ENCODE data around the gene GNG10. TPM values are rescaled to one million over a fixed set of nuclear protein-coding genes. Genes with fewer than 3 reads are reported as not detected.
A peak's percentile ranks its signal among the peaks of the same experiment; 100 is the strongest.

GNG10 gene
- total and polyA plus RNA-seq, 9 of the 15 experiments (the other 6 are each of a cell fraction or from before 2014, with no cell fraction given): 13.1 to 37.8 (median 28.4) TPM

DNA sequence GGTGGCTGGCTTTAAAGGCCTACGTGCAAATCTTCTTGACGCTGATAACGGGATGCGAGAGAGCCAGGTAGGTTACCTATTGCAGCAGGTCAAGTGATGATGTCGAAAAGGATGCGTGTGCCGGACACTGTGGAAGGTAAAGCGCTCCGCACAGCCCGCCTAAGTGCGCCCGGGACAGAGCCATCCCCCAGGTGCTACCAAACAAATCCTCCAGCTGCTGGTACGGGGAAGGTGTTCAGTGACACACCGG is 30.5 kb upstream of the GNG10 start:
- in situ Hi-C loops (cut with MboI): no loop called here
- Histone ChIP-seq H3K79me2 (ENCODE audit: control insufficient read depth, insufficient read depth, low read length) (peaks cover 53% of the 10 kb centered on the region), H3K27ac (ENCODE audit: extremely low read depth, low read depth, low read length) (peak overlapping the region; percentile 64), H2AFZ (ENCODE audit: low read depth, low read length) (peak overlapping the region; percentile 100), H4K20me1 (replicated peaks; ENCODE audit: control insufficient read depth, insufficient read depth, low read length) (peaks cover 9% of the 10 kb centered on the region), H3K27me3 (ENCODE audit: control insufficient read depth in 2 of 2, insufficient read depth in 2 of 2, low read length in 2 of 2) (no peaks in the 10 kb centered on the region), H3K4me2 (ENCODE audit: insufficient read depth, low read length) (peak overlapping the region; percentile 95), H3K4me1 (replicated peaks in 1 of 2; ENCODE audit: control insufficient read depth in 2 of 2, insufficient read depth in 2 of 2, low read length in 2 of 2) (peaks cover 6 to 21% of the 10 kb centered on the region in 2 experiments), H3K9me1 (ENCODE audit: control insufficient read depth, insufficient read depth, low read length) (peaks cover 10% of the 10 kb centered on the region), H3K9ac (ENCODE audit: insufficient read depth in 1 of 2, low read depth in 2 of 2, low read length in 2 of 2) (peak overlapping the region; percentile 93), H3K36me3 (ENCODE audit: control insufficient read depth, insufficient read depth, low read length) (peaks cover 30% of the 10 kb centered on the region; the same call in 2 of the 3 replicates), H3K4me3 (peak overlapping the region; percentile 97), H3K9me3 (replicated peaks; ENCODE audit: control insufficient read depth, insufficient read depth, low read depth, low read length) (no peaks in the 10 kb centered on the region)
- intact Hi-C loops (cut with micrococcal nuclease): loop anchor here (5.0 to 10.0 kb wide), 2 partner anchors 39 to 146 kb away; partner anchors contain the start of gene ECPAS
- ATAC-seq: no peak
- ChIA-PET POLR2A (interaction anchor here (0.9 to 1.1 kb wide), 4 partner anchors 16 to 148 kb away, joined by 3 to 4 read pairs (median 4); partner anchors contain the start of gene GNG10), CTCF (ENCODE audit: low intra/inter-chr PET ratio) (no interaction called here)
- under 1% methylated on average over 14 of the region's 14 CpGs for WGBS (ENCODE audit: insufficient coverage, low coverage, missing lambda C conversion rate)
- DNase-seq (ENCODE audit: extremely low read depth in 1 of 4, low spot score in 3 of 4): no peak
- FAIRE-seq: no peak
- no TSS peak for BruUV-seq (replicated peaks)
- TF ChIP-seq ESRRA (IDR thresholded peaks at IDR 0.05; ENCODE audit: borderline replicate concordance, low read depth): no peak
- TF ChIP-seq CHD2 (IDR thresholded peaks at IDR 0.05; ENCODE audit: low read depth, low read length): no peak
- TF ChIP-seq SMAD3 (CRISPR knock-in tag; conservative IDR thresholded peaks at IDR 0.05): no peak
- no peak for TF ChIP-seq CBX2 (IDR thresholded peaks at IDR 0.05; ENCODE audit: insufficient read depth, low read length, poor library complexity, severe bottlenecking)
- no peak for TF ChIP-seq ZNF239 (CRISPR knock-in tag; IDR thresholded peaks at IDR 0.05)
- no peak for TF ChIP-seq HNRNPLL (IDR thresholded peaks at IDR 0.05; ENCODE audit: low read depth, low read length, poor library complexity, severe bottlenecking)
- TF ChIP-seq, protein P1, sequence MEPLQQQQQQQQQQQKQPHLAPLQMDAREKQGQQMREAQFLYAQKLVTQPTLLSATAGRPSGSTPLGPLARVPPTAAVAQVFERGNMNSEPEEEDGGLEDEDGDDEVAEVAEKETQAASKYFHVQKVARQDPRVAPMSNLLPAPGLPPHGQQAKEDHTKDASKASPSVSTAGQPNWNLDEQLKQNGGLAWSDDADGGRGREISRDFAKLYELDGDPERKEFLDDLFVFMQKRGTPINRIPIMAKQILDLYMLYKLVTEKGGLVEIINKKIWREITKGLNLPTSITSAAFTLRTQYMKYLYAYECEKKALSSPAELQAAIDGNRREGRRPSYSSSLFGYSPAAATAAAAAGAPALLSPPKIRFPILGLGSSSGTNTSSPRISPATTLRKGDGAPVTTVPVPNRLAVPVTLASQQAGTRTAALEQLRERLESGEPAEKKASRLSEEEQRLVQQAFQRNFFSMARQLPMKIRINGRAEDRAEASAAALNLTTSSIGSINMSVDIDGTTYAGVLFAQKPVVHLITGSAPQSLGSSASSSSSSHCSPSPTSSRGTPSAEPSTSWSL (CRISPR knock-in tag; IDR thresholded peaks at IDR 0.05; ENCODE audit: borderline replicate concordance): no peak
- TF ChIP-seq, protein P2, sequence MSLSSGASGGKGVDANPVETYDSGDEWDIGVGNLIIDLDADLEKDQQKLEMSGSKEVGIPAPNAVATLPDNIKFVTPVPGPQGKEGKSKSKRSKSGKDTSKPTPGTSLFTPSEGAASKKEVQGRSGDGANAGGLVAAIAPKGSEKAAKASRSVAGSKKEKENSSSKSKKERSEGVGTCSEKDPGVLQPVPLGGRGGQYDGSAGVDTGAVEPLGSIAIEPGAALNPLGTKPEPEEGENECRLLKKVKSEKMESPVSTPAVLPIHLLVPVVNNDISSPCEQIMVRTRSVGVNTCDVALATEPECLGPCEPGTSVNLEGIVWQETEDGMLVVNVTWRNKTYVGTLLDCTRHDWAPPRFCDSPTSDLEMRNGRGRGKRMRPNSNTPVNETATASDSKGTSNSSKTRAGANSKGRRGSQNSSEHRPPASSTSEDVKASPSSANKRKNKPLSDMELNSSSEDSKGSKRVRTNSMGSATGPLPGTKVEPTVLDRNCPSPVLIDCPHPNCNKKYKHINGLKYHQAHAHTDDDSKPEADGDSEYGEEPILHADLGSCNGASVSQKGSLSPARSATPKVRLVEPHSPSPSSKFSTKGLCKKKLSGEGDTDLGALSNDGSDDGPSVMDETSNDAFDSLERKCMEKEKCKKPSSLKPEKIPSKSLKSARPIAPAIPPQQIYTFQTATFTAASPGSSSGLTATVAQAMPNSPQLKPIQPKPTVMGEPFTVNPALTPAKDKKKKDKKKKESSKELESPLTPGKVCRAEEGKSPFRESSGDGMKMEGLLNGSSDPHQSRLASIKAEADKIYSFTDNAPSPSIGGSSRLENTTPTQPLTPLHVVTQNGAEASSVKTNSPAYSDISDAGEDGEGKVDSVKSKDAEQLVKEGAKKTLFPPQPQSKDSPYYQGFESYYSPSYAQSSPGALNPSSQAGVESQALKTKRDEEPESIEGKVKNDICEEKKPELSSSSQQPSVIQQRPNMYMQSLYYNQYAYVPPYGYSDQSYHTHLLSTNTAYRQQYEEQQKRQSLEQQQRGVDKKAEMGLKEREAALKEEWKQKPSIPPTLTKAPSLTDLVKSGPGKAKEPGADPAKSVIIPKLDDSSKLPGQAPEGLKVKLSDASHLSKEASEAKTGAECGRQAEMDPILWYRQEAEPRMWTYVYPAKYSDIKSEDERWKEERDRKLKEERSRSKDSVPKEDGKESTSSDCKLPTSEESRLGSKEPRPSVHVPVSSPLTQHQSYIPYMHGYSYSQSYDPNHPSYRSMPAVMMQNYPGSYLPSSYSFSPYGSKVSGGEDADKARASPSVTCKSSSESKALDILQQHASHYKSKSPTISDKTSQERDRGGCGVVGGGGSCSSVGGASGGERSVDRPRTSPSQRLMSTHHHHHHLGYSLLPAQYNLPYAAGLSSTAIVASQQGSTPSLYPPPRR (CRISPR knock-in tag; IDR thresholded peaks at IDR 0.05; ENCODE audit: borderline replicate concordance): no peak
- TF ChIP-seq IFI16 (CRISPR knock-in tag; IDR thresholded peaks at IDR 0.05): no peak
- TF ChIP-seq KLF1 (tag; IDR thresholded peaks at IDR 0.05): no peak
- 0 out of 2 replicates have a peak, but pooled peaks have one; percentile 13 for TF ChIP-seq MTA2 (IDR thresholded peaks at IDR 0.05; ENCODE audit: low read depth)
- no peak for TF ChIP-seq HIVEP1 (CRISPR knock-in tag; IDR thresholded peaks at IDR 0.05)
- peak; percentile 8; the same call in 1 of the 2 replicates for TF ChIP-seq ZBTB7A (IDR thresholded peaks at IDR 0.05; ENCODE audit: borderline replicate concordance, control insufficient read depth, low read depth, low read length)
- no peak for TF ChIP-seq HLTF (IDR thresholded peaks at IDR 0.05)
- no peak for TF ChIP-seq NUFIP1 (IDR thresholded peaks at IDR 0.05; ENCODE audit: partially characterized antibody)
- no peak for TF ChIP-seq ILK (tag; IDR thresholded peaks at IDR 0.05; ENCODE audit: borderline replicate concordance, low read depth)
- TF ChIP-seq RCOR1 (IDR thresholded peaks at IDR 0.05; ENCODE audit: borderline replicate concordance in 1 of 2, low read depth in 2 of 2, low read length in 2 of 2): peak; percentile 14 to 69; a peak in 2 of 4 replicates
- no peak for TF ChIP-seq DMBX1 (CRISPR knock-in tag; IDR thresholded peaks at IDR 0.05; ENCODE audit: borderline replicate concordance)

Data from K562 (cell line).